Kidney capillary endothelial cell (primary cell): ENCODE measurements around the gene DCAF4L1.

Experiments used
- DNase-seq: peaks from one replicate; pipeline ENCODE4 v3.0.0-alpha.2; 2018; ENCODE audit warnings: low spot score

DCAF4L1 gene

GRCh38 chr4:41990365-41991111, 9.0 kb downstream of the DCAF4L1 start, which contains the start of gene SLC30A9:
SLC30A9 (plus strand) TSS chr4:41990530; CDS start chr4:41990652, 122 bp downstream.
- peak; percentile 93 for DNase-seq

- DNase-seq = no peak
Measured at GRCh38 chr4:41991916-41992767, 10.6 kb downstream of the DCAF4L1 start.

DNA sequence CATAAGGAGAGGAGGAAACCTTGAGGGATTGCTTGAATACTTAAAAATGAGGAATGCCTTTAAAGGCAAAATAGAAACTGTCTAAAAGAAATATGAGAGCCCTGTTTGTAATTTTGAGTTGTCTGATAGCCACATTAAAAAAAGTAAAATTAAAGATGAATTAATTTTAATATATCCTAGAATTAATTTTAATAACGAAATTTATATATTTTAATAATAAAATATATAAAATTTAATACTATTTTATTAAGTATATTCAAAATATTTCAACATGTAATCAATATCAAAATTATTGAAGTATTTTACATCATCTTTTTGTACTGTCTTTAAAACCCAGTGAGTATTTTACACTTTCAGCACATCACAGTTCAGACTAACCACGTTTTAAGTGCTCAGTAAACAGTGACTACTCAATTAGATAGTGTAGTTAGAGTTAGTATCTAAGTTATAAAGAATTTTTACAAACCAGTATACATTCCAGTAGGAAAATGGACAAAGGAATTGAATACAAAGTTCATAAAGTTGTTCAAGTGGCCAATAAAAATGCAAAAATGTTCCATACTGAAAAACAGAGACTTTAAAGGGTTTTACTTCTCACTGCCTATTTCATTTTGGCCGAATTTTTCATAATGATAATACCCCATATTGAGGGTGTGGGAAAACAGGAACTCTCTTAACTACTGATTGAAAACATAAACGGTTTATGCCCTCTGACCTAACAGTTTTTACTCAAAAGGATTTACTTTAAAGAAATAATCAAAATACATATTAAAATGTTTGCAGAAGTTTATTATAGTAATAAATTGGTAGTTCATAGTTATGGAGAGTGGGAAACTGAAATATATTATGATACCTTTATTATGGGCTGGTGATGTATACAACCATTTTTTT, 11.7 kb downstream of the DCAF4L1 start:
- DNase-seq = no peak

GRCh38 chr4:41994461-41994985, 13.0 kb downstream of the DCAF4L1 start:
- DNase-seq = no peak

DNA sequence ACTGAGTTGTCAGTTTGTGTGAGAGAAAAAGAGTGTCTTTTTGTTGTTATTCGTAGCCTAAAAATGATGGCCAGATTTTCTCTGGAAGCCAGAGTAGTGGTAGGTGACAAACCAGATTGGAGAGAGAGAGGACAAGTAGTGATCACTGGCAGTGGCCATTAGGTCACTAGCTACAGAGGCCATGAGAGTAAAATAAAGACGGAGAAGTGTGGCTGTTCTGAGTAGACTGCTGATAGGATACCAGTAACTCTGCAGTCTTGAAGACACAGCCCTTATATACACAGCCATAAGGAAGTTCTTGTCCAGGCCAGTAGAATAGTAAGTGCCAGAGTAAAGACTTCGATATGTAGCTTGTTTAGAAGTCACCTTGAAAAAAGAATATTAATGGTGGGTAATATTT, 16.5 kb downstream of the DCAF4L1 start:
- no peak for DNase-seq

GRCh38 chr4:41999321-41999720, 17.8 kb downstream of the DCAF4L1 start:
- DNase-seq = no peak

DNA sequence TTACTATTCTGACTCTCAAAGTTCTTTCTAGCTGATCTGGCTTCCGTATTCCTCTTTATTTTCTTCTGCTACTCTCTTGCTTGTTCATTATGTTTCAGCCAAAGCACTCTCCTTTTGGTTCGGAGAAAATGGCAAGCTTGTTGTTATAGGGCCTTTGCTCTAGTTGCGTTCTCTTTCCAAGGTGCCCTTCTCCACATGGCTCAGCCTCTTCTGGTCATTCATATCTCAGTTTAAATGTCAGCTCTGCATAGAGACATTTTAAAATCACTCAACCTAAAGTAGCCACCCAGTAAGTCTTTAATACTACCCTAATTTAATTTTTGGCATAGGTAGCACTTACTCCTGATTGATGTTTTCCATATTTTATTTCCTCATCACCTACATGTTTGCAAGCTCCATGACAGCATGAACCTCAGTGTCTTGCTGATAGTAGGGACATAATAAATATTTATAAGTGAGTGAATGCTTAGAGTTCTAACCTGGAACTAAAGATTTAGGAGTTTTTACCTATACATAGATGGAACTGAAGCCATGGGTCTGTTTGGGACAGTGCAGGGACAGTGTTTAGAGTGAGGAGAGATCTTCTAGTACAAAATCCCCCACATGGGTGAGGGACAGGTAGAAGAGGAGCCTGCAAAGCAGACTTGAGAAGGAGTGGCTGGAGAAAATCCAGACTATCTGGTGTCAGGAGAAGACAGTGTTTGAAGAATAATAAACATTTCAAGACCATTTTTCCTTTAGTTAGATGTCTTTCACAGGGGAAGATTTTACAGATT, 26.6 kb downstream of the DCAF4L1 start:
- no peak for DNase-seq

GRCh38 chr4:42015438-42015837, 33.9 kb downstream of the DCAF4L1 start:
- no peak for DNase-seq

- no peak for DNase-seq
Measured at GRCh38 chr4:42018451-42018850, 36.9 kb downstream of the DCAF4L1 start.
